Neural cell (in vitro differentiated cells): Measurements from ENCODE around the gene CAMKMT. TPM values are rescaled to one million over a fixed set of nuclear protein-coding genes. Genes with fewer than 3 reads are reported as not detected.
A peak's percentile ranks its signal among the peaks of the same experiment; 100 is the strongest.

Source experiments
- H2AFZ ChIP-seq: fragments of 200-600, 300-800 bp; sonication (generic), shearing (Covaris generic); 2 replicates; pipeline ENCODE4 v1.6.0; 2014; ENCODE audit warnings: low read depth, mild to moderate bottlenecking, antibody characterized with exemption, low read length, moderate library complexity
- H3F3A ChIP-seq: fragments of 200-600 bp; shearing (Covaris generic); 2 replicates; pipeline ENCODE4 v1.6.1; 2016; ENCODE audit warnings: mild to moderate bottlenecking, moderate library complexity, mixed read lengths, antibody characterized with exemption, low read length; ENCODE audit not compliant: insufficient read depth, poor library complexity, severe bottlenecking
- H3K27ac ChIP-seq: fragments of 200-600, 300-800 bp; sonication (generic), shearing (Covaris generic); 2 replicates; pipeline ENCODE4 v1.5.1; 2014; ENCODE audit warnings: mild to moderate bottlenecking, low read length, moderate library complexity
- H3K27me3 ChIP-seq: fragments of 300-800, 200-600 bp; sonication (generic), shearing (Covaris generic); 2 replicates; pipeline ENCODE4 v1.6.0; 2014; ENCODE audit warnings: mild to moderate bottlenecking, low read depth, low read length, moderate library complexity; ENCODE audit not compliant: insufficient read depth
- H3K36me3 ChIP-seq: fragments of 300-800, 200-600 bp; sonication (generic), shearing (Covaris generic); 2 replicates; pipeline ENCODE4 v1.5.1; 2014; ENCODE audit warnings: mild to moderate bottlenecking, antibody characterized with exemption, low read length, moderate library complexity; ENCODE audit not compliant: insufficient read depth
- H3K4me2 ChIP-seq: fragments of 300-800, 200-600 bp; sonication (generic), shearing (Covaris generic); 2 replicates; pipeline ENCODE4 v1.6.0; 2014; ENCODE audit warnings: mild to moderate bottlenecking, low read length
- H3K4me3 ChIP-seq: fragments of 300-800, 200-600 bp; sonication (generic), shearing (Covaris generic); 2 replicates; pipeline ENCODE4 v1.5.1; 2014; ENCODE audit warnings: mild to moderate bottlenecking, low read length, moderate library complexity
- H3K79me2 ChIP-seq: fragments of 200-600 bp; shearing (Covaris generic); replicated peaks from 2 replicates; pipeline ENCODE4 v1.6.0; 2014; ENCODE audit warnings: mild to moderate bottlenecking, low read length, moderate library complexity; ENCODE audit not compliant: insufficient read depth
- H3K9ac ChIP-seq: fragments of 300-800, 200-600 bp; sonication (generic), shearing (Covaris generic); 2 replicates; pipeline ENCODE4 v1.6.1; 2016; ENCODE audit warnings: mild to moderate bottlenecking, low read length, mixed read lengths
- H3K9me2 ChIP-seq: fragments of 200-600 bp; shearing (Covaris generic); 2 replicates; pipeline ENCODE4 v1.6.1; 2016; ENCODE audit warnings: mild to moderate bottlenecking, low read length, mixed read lengths; ENCODE audit not compliant: insufficient read depth
- H3K9me3 ChIP-seq: fragments of 200-600, 300-800 bp; sonication (generic), shearing (Covaris generic); 2 replicates; pipeline ENCODE4 v1.6.1; 2016; ENCODE audit warnings: mild to moderate bottlenecking, mixed run types, low read length, moderate library complexity, mixed read lengths
- H4K20me1 ChIP-seq: fragments of 200-600 bp; shearing (Covaris generic); 2 replicates; pipeline ENCODE4 v1.6.1; 2016; ENCODE audit warnings: mild to moderate bottlenecking, mixed run types; ENCODE audit not compliant: insufficient read depth
- EP300 ChIP-seq: fragments of 450-650 bp; conservative IDR thresholded peaks from 2 replicates; pipeline ENCODE4 v1.6.1; 2014; ENCODE audit warnings: antibody characterized with exemption, mild to moderate bottlenecking, moderate library complexity; ENCODE audit not compliant: poor library complexity, severe bottlenecking
- EZH2 ChIP-seq: fragments of 200-600, 300-800 bp; shearing (Covaris generic), sonication (generic); IDR thresholded peaks from 2 replicates; pipeline ENCODE4 v1.6.1; 2014; ENCODE audit warnings: antibody characterized with exemption, low read length, borderline replicate concordance, mild to moderate bottlenecking; ENCODE audit not compliant: insufficient read depth, poor library complexity, severe bottlenecking
- MXI1 ChIP-seq: fragments of 450-650 bp; conservative IDR thresholded peaks from 2 replicates; pipeline ENCODE4 v1.6.1; 2014; ENCODE audit warnings: antibody characterized with exemption, mild to moderate bottlenecking; ENCODE audit not compliant: poor library complexity, severe bottlenecking
- POLR2AphosphoS5 ChIP-seq: IDR thresholded peaks from 2 replicates; pipeline ENCODE4 v1.6.1; 2012
- RAD21 ChIP-seq: fragments of 450-650 bp; conservative IDR thresholded peaks from 2 replicates; pipeline ENCODE4 v1.6.1; 2014; ENCODE audit warnings: antibody characterized with exemption, mild to moderate bottlenecking, moderate library complexity
- SMC3 ChIP-seq: fragments of 450-650 bp; conservative IDR thresholded peaks from 2 replicates; pipeline ENCODE4 v1.6.1; 2014; ENCODE audit warnings: antibody characterized with exemption, mild to moderate bottlenecking, moderate library complexity; ENCODE audit not compliant: poor library complexity
- TAF1 ChIP-seq: IDR thresholded peaks from 2 replicates; pipeline ENCODE4 v1.6.1; 2012; ENCODE audit warnings: low read depth
- polyA plus RNA-seq: library from polyadenylated mRNA; depleted of rRNA; stranded (reverse); fragments of >200 nt; gene quantifications from 2 replicates; pipeline ENCODE4 v1.2.3, GENCODE V29; 2014
- TF ChIP-seq, protein P1 (sequence below): fragments of 450-650 bp; IDR thresholded peaks from 2 replicates; pipeline ENCODE4 v1.5.1; 2014; ENCODE audit warnings: antibody characterized with exemption, mild to moderate bottlenecking, moderate library complexity; ENCODE audit not compliant: poor library complexity, severe bottlenecking
- TF ChIP-seq, protein P2 (sequence below): IDR thresholded peaks from 2 replicates; pipeline ENCODE4 v1.6.1; 2012; ENCODE audit warnings: borderline replicate concordance

CAMKMT gene
- polyA plus RNA-seq, 1 donor from 2014 or later, result 5.1 TPM

DNA sequence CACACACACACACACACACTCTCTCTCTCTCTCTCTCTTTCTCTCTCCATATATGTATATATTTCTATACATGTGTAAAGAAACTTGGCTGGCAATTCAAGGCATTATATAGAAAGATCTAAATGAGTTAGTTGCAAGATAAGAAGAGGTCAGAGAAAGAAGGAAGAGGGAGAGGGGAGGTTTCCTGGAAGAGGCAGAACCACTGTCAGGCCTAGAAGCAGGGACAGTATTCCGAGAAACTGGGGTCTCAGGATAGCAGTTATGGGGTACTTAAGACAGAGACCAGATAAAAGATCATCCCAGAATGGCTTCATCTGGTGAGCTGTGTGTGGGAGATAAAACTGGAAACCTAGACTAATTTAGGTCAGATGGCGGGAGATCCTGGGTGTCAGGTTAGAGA is 180.8 kb downstream of the CAMKMT start:
- peaks cover 6% of the 10 kb centered on the region for H3F3A ChIP-seq
- H2AFZ ChIP-seq, result no peak overlapping the region
- H3K4me3 ChIP-seq, result no peak overlapping the region
- no peaks in the 10 kb centered on the region for H3K36me3 ChIP-seq
- H3K9ac ChIP-seq, result no peak overlapping the region
- H3K4me2 ChIP-seq, result no peak overlapping the region
- H3K9me3 ChIP-seq, result no peaks in the 10 kb centered on the region
- H3K79me2 ChIP-seq, result no peaks in the 10 kb centered on the region
- H4K20me1 ChIP-seq, result no peaks in the 10 kb centered on the region
- H3K27ac ChIP-seq, result no peak overlapping the region
- H3K9me2 ChIP-seq, result no peaks in the 10 kb centered on the region
- no peaks in the 10 kb centered on the region for H3K27me3 ChIP-seq
- TF ChIP-seq POLR2AphosphoS5, result no peak
- no peak for TF ChIP-seq TAF1
- TF ChIP-seq, protein P1, sequence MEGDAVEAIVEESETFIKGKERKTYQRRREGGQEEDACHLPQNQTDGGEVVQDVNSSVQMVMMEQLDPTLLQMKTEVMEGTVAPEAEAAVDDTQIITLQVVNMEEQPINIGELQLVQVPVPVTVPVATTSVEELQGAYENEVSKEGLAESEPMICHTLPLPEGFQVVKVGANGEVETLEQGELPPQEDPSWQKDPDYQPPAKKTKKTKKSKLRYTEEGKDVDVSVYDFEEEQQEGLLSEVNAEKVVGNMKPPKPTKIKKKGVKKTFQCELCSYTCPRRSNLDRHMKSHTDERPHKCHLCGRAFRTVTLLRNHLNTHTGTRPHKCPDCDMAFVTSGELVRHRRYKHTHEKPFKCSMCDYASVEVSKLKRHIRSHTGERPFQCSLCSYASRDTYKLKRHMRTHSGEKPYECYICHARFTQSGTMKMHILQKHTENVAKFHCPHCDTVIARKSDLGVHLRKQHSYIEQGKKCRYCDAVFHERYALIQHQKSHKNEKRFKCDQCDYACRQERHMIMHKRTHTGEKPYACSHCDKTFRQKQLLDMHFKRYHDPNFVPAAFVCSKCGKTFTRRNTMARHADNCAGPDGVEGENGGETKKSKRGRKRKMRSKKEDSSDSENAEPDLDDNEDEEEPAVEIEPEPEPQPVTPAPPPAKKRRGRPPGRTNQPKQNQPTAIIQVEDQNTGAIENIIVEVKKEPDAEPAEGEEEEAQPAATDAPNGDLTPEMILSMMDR, result no peak
- no peak for TF ChIP-seq RAD21

DNA sequence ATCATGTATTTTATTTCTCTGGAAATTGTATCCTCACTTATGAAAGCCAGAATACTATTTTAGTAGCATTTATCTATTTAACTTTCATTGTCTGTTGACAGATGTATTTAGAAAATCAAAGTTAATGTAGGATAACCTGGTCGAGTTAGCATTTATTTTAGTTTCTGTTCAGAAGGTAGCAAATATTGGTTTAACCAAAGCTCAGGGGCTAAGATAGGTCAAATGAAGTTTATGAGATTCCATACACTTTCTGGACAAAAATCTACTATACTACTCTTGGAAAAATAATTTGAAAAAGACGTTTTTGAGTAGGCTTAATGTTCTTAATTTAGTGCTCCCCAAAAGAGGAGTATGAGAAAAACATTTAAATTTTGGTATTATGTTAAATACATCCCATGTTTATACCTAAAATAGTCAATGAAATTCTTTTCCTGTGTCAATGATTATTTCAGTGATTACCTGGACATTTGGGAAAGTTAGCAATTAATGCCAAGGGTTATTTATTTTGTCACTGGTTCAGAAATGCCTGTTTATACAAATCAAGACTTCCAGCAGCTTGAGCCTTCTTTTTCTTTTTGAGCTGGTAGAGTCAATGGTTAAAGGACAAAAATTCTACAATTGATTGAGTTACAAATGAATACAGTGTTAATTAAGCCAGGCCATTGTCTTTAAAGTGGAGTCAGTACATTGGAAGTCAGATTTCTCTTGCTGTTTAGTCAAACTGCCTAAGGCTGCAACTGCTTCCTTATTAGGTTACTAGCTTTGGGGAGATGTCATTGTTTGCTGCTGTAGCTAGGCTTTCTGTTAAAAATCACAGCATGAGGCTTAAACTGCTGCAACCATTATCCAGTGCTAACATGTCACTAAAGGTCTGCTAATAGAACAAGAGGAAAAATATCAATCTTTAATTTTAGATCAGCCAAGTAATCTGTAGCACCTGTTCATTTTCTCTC is 182.3 kb downstream of the CAMKMT start:
- Histone ChIP-seq H3K9ac (peak overlapping the region; percentile 43), H3K79me2 (no peaks in the 10 kb centered on the region), H3K9me2 (no peaks in the 10 kb centered on the region), H3K27me3 (no peaks in the 10 kb centered on the region), H3K4me3 (peak overlapping the region; percentile 17), H3F3A (peaks cover 6% of the 10 kb centered on the region), H3K27ac (peak overlapping the region; percentile 50), H4K20me1 (no peaks in the 10 kb centered on the region), H2AFZ (no peak overlapping the region), H3K4me2 (peak overlapping the region; percentile 36), H3K9me3 (no peaks in the 10 kb centered on the region), H3K36me3 (no peaks in the 10 kb centered on the region)
- TF ChIP-seq EP300, result peak; percentile 80
- TF ChIP-seq POLR2AphosphoS5, result peak; percentile 92
- no peak for TF ChIP-seq MXI1
- TF ChIP-seq, protein P1, result no peak
- TF ChIP-seq, protein P2, sequence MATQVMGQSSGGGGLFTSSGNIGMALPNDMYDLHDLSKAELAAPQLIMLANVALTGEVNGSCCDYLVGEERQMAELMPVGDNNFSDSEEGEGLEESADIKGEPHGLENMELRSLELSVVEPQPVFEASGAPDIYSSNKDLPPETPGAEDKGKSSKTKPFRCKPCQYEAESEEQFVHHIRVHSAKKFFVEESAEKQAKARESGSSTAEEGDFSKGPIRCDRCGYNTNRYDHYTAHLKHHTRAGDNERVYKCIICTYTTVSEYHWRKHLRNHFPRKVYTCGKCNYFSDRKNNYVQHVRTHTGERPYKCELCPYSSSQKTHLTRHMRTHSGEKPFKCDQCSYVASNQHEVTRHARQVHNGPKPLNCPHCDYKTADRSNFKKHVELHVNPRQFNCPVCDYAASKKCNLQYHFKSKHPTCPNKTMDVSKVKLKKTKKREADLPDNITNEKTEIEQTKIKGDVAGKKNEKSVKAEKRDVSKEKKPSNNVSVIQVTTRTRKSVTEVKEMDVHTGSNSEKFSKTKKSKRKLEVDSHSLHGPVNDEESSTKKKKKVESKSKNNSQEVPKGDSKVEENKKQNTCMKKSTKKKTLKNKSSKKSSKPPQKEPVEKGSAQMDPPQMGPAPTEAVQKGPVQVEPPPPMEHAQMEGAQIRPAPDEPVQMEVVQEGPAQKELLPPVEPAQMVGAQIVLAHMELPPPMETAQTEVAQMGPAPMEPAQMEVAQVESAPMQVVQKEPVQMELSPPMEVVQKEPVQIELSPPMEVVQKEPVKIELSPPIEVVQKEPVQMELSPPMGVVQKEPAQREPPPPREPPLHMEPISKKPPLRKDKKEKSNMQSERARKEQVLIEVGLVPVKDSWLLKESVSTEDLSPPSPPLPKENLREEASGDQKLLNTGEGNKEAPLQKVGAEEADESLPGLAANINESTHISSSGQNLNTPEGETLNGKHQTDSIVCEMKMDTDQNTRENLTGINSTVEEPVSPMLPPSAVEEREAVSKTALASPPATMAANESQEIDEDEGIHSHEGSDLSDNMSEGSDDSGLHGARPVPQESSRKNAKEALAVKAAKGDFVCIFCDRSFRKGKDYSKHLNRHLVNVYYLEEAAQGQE, result no peak
- no peak for TF ChIP-seq TAF1
- no peak for TF ChIP-seq RAD21
- no peak for TF ChIP-seq SMC3
- no peak for TF ChIP-seq EZH2
